ENCODE measurements around the gene TCN2.

TCN2 gene

DNA sequence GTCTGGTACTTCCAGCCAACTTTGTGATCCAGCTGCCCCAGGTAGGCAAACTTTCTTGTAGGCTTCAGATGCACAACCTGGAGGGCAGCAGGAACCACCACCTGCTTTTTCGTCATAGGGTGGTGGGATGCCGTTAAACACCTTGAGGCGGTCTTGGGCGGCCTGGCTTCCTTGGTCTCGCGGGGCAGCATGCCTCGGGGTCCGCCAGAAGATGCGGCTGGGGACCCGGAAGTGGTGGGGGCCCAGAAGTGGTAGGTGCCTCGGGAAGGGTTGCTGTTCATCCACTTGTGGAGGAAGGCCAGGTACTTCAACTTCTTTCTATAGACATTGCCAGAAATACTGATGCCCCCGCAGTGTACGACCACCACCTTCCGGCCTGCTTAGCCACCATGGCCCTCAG lies 47.4 kb downstream of the TCN2 start:
- H2AFZ ChIP-seq (ENCODE audit: low read depth, low read length, severe bottlenecking): no peak overlapping the region

DNA sequence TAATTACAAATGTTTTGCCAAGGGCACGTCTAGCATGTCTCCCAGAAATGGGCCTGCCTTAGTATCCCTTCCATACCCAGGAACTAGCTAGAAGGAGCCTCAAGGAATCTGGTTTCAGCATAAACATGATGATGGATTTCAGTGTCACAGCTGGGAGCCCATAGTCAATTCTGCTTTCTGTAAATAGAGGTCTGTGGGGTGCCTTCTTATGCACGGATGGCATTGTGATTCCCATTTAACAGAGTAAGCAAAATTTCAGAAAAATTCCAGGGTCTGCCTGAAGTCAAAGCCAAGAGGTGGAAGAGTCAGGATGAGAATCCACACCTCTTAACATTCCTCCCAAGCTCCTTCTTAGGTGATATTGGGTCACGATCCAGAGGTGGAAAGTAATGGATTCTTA lies 48.6 kb downstream of the TCN2 start:
- H3K9me2 ChIP-seq (replicated peaks; ENCODE audit: insufficient read depth, low read length): no peaks in the 10 kb centered on the region
- H4K20me1 ChIP-seq (ENCODE audit: low read depth, low read length): no peaks in the 10 kb centered on the region
- no peaks in the 10 kb centered on the region for H3K36me3 ChIP-seq (ENCODE audit: low read length)
- H3K27ac ChIP-seq (ENCODE audit: low read depth, low read length): no peak overlapping the region
- H3K79me2 ChIP-seq (ENCODE audit: insufficient read depth, low read length): no peaks in the 10 kb centered on the region
- no peak overlapping the region for H2AFZ ChIP-seq (ENCODE audit: low read depth, low read length, severe bottlenecking)
- H3K9me3 ChIP-seq (ENCODE audit: insufficient read depth, low read length): no peaks in the 10 kb centered on the region
- no peaks in the 10 kb centered on the region for H3K27me3 ChIP-seq (ENCODE audit: low read length)
- no peak for TF ChIP-seq EZH2phosphoT487 (conservative IDR thresholded peaks at IDR 0.05; ENCODE audit: low read length)
- TF ChIP-seq, protein P1, sequence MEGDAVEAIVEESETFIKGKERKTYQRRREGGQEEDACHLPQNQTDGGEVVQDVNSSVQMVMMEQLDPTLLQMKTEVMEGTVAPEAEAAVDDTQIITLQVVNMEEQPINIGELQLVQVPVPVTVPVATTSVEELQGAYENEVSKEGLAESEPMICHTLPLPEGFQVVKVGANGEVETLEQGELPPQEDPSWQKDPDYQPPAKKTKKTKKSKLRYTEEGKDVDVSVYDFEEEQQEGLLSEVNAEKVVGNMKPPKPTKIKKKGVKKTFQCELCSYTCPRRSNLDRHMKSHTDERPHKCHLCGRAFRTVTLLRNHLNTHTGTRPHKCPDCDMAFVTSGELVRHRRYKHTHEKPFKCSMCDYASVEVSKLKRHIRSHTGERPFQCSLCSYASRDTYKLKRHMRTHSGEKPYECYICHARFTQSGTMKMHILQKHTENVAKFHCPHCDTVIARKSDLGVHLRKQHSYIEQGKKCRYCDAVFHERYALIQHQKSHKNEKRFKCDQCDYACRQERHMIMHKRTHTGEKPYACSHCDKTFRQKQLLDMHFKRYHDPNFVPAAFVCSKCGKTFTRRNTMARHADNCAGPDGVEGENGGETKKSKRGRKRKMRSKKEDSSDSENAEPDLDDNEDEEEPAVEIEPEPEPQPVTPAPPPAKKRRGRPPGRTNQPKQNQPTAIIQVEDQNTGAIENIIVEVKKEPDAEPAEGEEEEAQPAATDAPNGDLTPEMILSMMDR (IDR thresholded peaks at IDR 0.05; ENCODE audit: insufficient read depth, low read length, poor library complexity, severe bottlenecking): no peak
- H3F3A ChIP-seq (ENCODE audit: insufficient read depth): no peaks in the 10 kb centered on the region
- no peak overlapping the region for H3K4me3 ChIP-seq (ENCODE audit: insufficient read depth, low read length, poor library complexity, severe bottlenecking)
- H3K4me2 ChIP-seq (ENCODE audit: low read depth, low read length, poor library complexity, severe bottlenecking): no peak overlapping the region
- H3K9ac ChIP-seq (ENCODE audit: low read length): no peak overlapping the region

More for the DNA sequence above, 47.4 kb downstream of the TCN2 start:
- no peaks in the 10 kb centered on the region for H3K9me3 ChIP-seq (ENCODE audit: insufficient read depth, low read length)
- no peaks in the 10 kb centered on the region for H3K79me2 ChIP-seq (ENCODE audit: insufficient read depth, low read length)
- H3K27ac ChIP-seq (ENCODE audit: low read depth, low read length): no peak overlapping the region
- no peak overlapping the region for H3K9ac ChIP-seq (ENCODE audit: low read length)
- no peaks in the 10 kb centered on the region for H3K36me3 ChIP-seq (ENCODE audit: low read length)
- H3K4me3 ChIP-seq (ENCODE audit: insufficient read depth, low read length, poor library complexity, severe bottlenecking): no peak overlapping the region
- no peak overlapping the region for H3K4me2 ChIP-seq (ENCODE audit: low read depth, low read length, poor library complexity, severe bottlenecking)
- TF ChIP-seq, protein P1 (IDR thresholded peaks at IDR 0.05; ENCODE audit: insufficient read depth, low read length, poor library complexity, severe bottlenecking): no peak
- no peak for TF ChIP-seq EZH2phosphoT487 (conservative IDR thresholded peaks at IDR 0.05; ENCODE audit: low read length)
- H4K20me1 ChIP-seq (ENCODE audit: low read depth, low read length): no peaks in the 10 kb centered on the region
- H3K9me2 ChIP-seq (replicated peaks; ENCODE audit: insufficient read depth, low read length): no peaks in the 10 kb centered on the region
- no peaks in the 10 kb centered on the region for H3K27me3 ChIP-seq (ENCODE audit: low read length)
- H3F3A ChIP-seq (ENCODE audit: insufficient read depth): no peaks in the 10 kb centered on the region

DNA sequence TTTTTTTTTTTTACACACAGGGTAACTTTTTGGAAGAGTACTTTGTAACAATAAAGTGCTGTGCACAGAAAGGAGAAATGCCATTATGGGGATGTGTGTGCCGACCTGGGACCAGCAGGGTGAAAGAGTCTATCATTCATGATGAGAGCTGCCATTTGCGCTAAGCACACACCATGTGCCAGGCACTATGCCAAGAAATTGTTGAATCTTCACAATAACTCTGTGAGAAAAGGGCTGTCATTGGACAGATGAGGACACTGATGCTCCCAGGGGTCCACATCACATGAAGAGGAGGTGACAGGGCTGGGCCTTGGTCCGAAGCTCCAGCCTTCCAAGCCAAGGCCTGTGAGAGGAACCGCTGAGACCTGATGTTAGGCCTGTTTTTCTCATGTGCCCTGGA lies 55.1 kb downstream of the TCN2 start:
- no peaks in the 10 kb centered on the region for H3K9me2 ChIP-seq (replicated peaks; ENCODE audit: insufficient read depth, low read length)
- no peak overlapping the region for H3K27ac ChIP-seq (ENCODE audit: low read depth, low read length)
- no peak overlapping the region for H3K4me3 ChIP-seq (ENCODE audit: insufficient read depth, low read length, poor library complexity, severe bottlenecking)
- no peak overlapping the region for H2AFZ ChIP-seq (ENCODE audit: low read depth, low read length, severe bottlenecking)
- H3K79me2 ChIP-seq (ENCODE audit: insufficient read depth, low read length): no peaks in the 10 kb centered on the region
- TF ChIP-seq EZH2phosphoT487 (conservative IDR thresholded peaks at IDR 0.05; ENCODE audit: low read length): no peak
- TF ChIP-seq, protein P1 (IDR thresholded peaks at IDR 0.05; ENCODE audit: insufficient read depth, low read length, poor library complexity, severe bottlenecking): no peak
- H3F3A ChIP-seq (ENCODE audit: insufficient read depth): no peaks in the 10 kb centered on the region
- no peaks in the 10 kb centered on the region for H4K20me1 ChIP-seq (ENCODE audit: low read depth, low read length)
- no peak overlapping the region for H3K4me2 ChIP-seq (ENCODE audit: low read depth, low read length, poor library complexity, severe bottlenecking)
- no peaks in the 10 kb centered on the region for H3K9me3 ChIP-seq (ENCODE audit: insufficient read depth, low read length)
- H3K9ac ChIP-seq (ENCODE audit: low read length): no peak overlapping the region
- H3K27me3 ChIP-seq (ENCODE audit: low read length): no peaks in the 10 kb centered on the region
- no peaks in the 10 kb centered on the region for H3K36me3 ChIP-seq (ENCODE audit: low read length)

All from SU-DHL-6 (cell line).